NCI-H2029 (cell line): ENCODE results near the gene PROK2.

Experiments
- DNase-seq: peaks from one replicate; lab custom pipeline; 2025; lab: John Stamatoyannopoulos, UW

PROK2 gene

GRCh38 chr3:71784914-71785531, at the start of gene PROK2:
TSS of gene PROK2 (minus strand) at chr3:71785148. CDS start at chr3:71785052, 96 bp downstream.
- DNase-seq: no peak

GRCh38 chr3:71831599-71831998, 46.7 kb upstream of the PROK2 start:
- DNase-seq: no peak

- DNase-seq: no peak
Measured at GRCh38 chr3:71825551-71826283, 40.8 kb upstream of the PROK2 start.

- DNase-seq: no peak
Measured at GRCh38 chr3:71821116-71821515, 36.2 kb upstream of the PROK2 start.

GRCh38 chr3:71817262-71817661, 32.3 kb upstream of the PROK2 start:
- no peak for DNase-seq

- no peak for DNase-seq
Measured at GRCh38 chr3:71816767-71817156, 31.8 kb upstream of the PROK2 start.

GRCh38 chr3:71815340-71816067, 30.6 kb upstream of the PROK2 start:
- DNase-seq: no peak

- no peak for DNase-seq
Measured at GRCh38 chr3:71813704-71814103, 28.8 kb upstream of the PROK2 start.

GRCh38 chr3:71813073-71813472, 28.1 kb upstream of the PROK2 start:
- DNase-seq: no peak

GRCh38 chr3:71810056-71810455, 25.1 kb upstream of the PROK2 start:
- DNase-seq: no peak

- no peak for DNase-seq
Measured at GRCh38 chr3:71809321-71810026, 24.5 kb upstream of the PROK2 start.

- DNase-seq: no peak
Measured at GRCh38 chr3:71806736-71807135, 21.8 kb upstream of the PROK2 start.

- DNase-seq: no peak
Measured at GRCh38 chr3:71805691-71806090, 20.7 kb upstream of the PROK2 start.

GRCh38 chr3:71805199-71805598, 20.3 kb upstream of the PROK2 start:
- no peak for DNase-seq

GRCh38 chr3:71803248-71803647, 18.3 kb upstream of the PROK2 start:
- no peak for DNase-seq

- no peak for DNase-seq
Measured at GRCh38 chr3:71801986-71802385, 17.0 kb upstream of the PROK2 start.

GRCh38 chr3:71800023-71800422, 15.1 kb upstream of the PROK2 start:
- no peak for DNase-seq

GRCh38 chr3:71797455-71797854, 12.5 kb upstream of the PROK2 start:
- no peak for DNase-seq

- DNase-seq: no peak
Measured at GRCh38 chr3:71796290-71796689, 11.3 kb upstream of the PROK2 start.

GRCh38 chr3:71791634-71792033, 6.7 kb upstream of the PROK2 start:
- DNase-seq: no peak

- no peak for DNase-seq
Measured at GRCh38 chr3:71789922-71790321, 5.0 kb upstream of the PROK2 start.

GRCh38 chr3:71787851-71788405, 3.0 kb upstream of the PROK2 start:
- no peak for DNase-seq
